ENCODE results near the gene YIPF5. TPM values are rescaled to one million over a fixed set of nuclear protein-coding genes. Genes with fewer than 3 reads are reported as not detected.

Gene YIPF5
- total and polyA plus RNA-seq, 2 donors (not counting 3 experiments of a cell fraction or from before 2014, with no cell fraction given), result 73.7 to 78.7 TPM

DNA sequence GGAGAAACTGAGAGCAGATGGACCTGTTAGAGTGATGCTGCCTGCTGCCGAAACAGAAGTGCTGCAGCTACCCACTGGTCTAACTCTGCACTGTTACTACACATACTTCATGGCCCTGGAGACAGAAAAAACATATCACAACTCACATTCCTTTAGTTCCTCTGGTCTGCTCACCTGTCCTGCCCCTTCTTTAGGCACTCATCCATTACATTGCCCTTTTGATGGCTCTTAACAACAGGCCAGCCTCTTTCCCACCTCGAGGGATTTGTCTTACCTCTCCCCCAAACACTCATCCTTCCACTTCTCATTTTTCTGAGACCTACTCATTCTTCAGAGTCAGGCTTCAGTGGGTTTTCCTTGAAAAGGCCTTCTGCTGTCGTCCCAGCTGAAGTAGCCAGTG, 49.4 kb upstream of the YIPF5 start:
- DNase-seq (ENCODE audit: low read depth, low spot score) (no peak), FAIRE-seq (no peak)
- H2AFZ ChIP-seq (ENCODE audit: low read depth, low read length), result no peak overlapping the region
- no peaks in the 10 kb centered on the region for H3K4me1 ChIP-seq (ENCODE audit: control insufficient read depth, extremely low read depth, insufficient read depth, low read length)
- no peaks in the 10 kb centered on the region for H3K9me1 ChIP-seq (replicated peaks; ENCODE audit: control insufficient read depth, extremely low read depth, insufficient read depth, low read length)
- POLR2A ChIA-PET, result no interaction called here
- intact Hi-C loops (cut with micrococcal nuclease), result no loop called here
- H3K79me2 ChIP-seq (ENCODE audit: control insufficient read depth, insufficient read depth, low read length), result no peaks in the 10 kb centered on the region
- no peaks in the 10 kb centered on the region for H4K20me1 ChIP-seq (replicated peaks; ENCODE audit: control insufficient read depth, extremely low read depth, insufficient read depth, low read length)
- CTCF ChIA-PET, result interaction anchor here (1.0 to 2.0 kb wide), 2 partner anchors 14 to 16 kb away, joined by 3 to 8 read pairs; no protein-coding TSS in a partner anchor
- no TSS peak for BruUV-seq (replicated peaks)
- H3K9me3 ChIP-seq (replicated peaks; ENCODE audit: control insufficient read depth, insufficient read depth, low read length), result no peaks in the 10 kb centered on the region
- no peaks in the 10 kb centered on the region for H3K36me3 ChIP-seq (ENCODE audit: control insufficient read depth in 2 of 2, extremely low read depth in 1 of 2, insufficient read depth in 2 of 2, low read length in 2 of 2)
- H3K27ac ChIP-seq (ENCODE audit: insufficient read depth, low read depth, low read length), result no peak overlapping the region
- dilution Hi-C loops (cut with MboI; ENCODE audit: extremely low pct_ligation_motif_present, low sequenced_read_pairs), result no loop called here
- no peak for TF ChIP-seq MAX (IDR thresholded peaks at IDR 0.05; ENCODE audit: insufficient read depth, insufficient read length)
- no peak for TF ChIP-seq EZH2 (IDR thresholded peaks at IDR 0.05; ENCODE audit: borderline replicate concordance, low read depth, low read length, severe bottlenecking)
- no peak for TF ChIP-seq MYC (IDR thresholded peaks at IDR 0.05; ENCODE audit: low read depth, low read length)
- no peak for TF ChIP-seq JUN (IDR thresholded peaks at IDR 0.05; ENCODE audit: borderline replicate concordance, insufficient read depth, insufficient read length, low read depth)
- TF ChIP-seq POLR2AphosphoS5 (IDR thresholded peaks at IDR 0.05; ENCODE audit: insufficient read depth, low read depth, low read length), result no peak
- TF ChIP-seq, protein P1, sequence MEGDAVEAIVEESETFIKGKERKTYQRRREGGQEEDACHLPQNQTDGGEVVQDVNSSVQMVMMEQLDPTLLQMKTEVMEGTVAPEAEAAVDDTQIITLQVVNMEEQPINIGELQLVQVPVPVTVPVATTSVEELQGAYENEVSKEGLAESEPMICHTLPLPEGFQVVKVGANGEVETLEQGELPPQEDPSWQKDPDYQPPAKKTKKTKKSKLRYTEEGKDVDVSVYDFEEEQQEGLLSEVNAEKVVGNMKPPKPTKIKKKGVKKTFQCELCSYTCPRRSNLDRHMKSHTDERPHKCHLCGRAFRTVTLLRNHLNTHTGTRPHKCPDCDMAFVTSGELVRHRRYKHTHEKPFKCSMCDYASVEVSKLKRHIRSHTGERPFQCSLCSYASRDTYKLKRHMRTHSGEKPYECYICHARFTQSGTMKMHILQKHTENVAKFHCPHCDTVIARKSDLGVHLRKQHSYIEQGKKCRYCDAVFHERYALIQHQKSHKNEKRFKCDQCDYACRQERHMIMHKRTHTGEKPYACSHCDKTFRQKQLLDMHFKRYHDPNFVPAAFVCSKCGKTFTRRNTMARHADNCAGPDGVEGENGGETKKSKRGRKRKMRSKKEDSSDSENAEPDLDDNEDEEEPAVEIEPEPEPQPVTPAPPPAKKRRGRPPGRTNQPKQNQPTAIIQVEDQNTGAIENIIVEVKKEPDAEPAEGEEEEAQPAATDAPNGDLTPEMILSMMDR (IDR thresholded peaks at IDR 0.05; ENCODE audit: extremely low read depth in 1 of 2, insufficient read depth in 1 of 2, low read depth in 1 of 2, low read length in 2 of 2), result no peak
- H3K27me3 ChIP-seq (ENCODE audit: control insufficient read depth in 2 of 2, insufficient read depth in 2 of 2, low read length in 2 of 2), result no peaks in the 10 kb centered on the region
- H3K4me2 ChIP-seq (ENCODE audit: insufficient read depth, low read length), result no peak overlapping the region
- no peak overlapping the region for H3K4me3 ChIP-seq (replicated peaks in 1 of 3; ENCODE audit: insufficient read depth in 1 of 3, low read depth in 1 of 3, low read length in 3 of 3)
- H3K9ac ChIP-seq (replicated peaks; ENCODE audit: extremely low read depth, insufficient read depth, low read length), result no peak overlapping the region
